HG03565 (cell line): ENCODE measurements around the gene BMP3.
"Not testable (repeated sequence)": the region's sequence is repeated elsewhere in the genome, so short reads cannot be mapped to it uniquely, and the experiment has no call there.

Experiments used
- ATAC-seq: cut with Tn5 transposase; IDR thresholded peaks from one replicate; pipeline ENCODE4 v1.9.1; 2021; ENCODE audit warnings: mild to moderate bottlenecking, moderate library complexity; ENCODE audit not compliant: unreplicated experiment

Gene BMP3, protein sequence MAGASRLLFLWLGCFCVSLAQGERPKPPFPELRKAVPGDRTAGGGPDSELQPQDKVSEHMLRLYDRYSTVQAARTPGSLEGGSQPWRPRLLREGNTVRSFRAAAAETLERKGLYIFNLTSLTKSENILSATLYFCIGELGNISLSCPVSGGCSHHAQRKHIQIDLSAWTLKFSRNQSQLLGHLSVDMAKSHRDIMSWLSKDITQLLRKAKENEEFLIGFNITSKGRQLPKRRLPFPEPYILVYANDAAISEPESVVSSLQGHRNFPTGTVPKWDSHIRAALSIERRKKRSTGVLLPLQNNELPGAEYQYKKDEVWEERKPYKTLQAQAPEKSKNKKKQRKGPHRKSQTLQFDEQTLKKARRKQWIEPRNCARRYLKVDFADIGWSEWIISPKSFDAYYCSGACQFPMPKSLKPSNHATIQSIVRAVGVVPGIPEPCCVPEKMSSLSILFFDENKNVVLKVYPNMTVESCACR

DNA sequence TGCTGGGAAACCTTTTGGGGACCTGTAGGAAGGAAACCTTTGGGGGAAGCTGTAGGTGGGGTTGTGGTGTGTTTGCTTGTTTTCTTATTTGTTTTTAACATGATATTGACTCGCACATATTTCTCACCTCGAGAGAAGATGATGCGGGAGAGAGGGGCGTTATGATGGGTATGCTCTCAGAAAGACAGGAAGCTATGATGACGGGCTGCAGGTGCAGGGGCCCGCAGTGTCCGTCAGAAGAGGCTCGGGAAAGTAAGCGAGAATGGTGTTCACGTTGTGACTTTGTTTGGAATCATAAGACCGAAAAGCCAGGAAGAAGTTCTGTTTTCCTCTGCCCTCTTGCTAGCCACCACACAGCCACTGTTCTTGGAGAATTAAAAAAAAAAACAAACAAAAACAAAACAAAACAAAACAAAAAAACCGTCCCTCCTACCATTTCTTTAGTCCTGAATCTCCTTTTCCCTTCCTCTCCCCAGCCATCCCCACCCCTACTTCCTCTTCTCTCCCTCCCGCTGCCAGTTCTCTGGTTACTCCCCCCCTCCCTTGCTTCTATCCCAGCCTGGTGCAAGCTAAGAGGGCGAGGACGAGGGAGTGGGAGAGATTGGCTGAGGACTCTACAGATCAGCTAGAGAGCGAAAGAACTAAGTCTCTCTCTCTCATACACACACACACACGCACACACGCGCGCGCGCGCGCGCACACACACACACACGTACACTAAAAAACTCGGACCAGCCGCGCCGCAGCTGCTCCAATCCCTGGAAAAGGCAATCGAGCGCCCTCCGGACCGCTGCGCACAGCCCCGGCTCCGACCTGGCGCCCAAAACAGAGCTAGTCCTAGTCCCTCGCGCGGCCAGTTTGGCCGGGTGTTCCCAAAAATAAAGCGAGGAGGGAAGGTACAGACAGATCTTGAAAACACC is at the start of gene BMP3:
TSS of gene BMP3 (plus strand) at position 648 of the 920 bp plus-strand sequence. CDS start 577 bp downstream, outside the sequence.
- ATAC-seq, result no peak

DNA sequence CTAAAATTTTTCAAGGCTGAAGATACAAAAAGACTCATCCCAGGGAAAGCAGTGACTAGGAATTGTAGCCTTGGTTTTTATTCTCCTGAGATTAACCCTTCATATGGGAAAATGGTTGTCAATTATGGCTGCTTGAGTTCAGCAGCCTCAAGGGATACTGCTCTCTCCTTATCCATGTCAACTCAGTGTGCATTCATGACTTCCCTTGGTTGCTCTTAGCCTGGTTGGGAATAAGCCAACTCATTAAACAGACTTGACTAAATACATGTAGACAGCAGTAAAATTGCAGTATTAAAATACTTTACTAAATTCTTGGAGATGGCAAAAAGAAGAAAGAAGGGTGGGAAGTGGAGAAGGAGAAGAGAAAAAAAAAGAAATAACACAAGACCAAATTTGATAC is 44.5 kb upstream of the BMP3 start:
- ATAC-seq, result no peak

DNA sequence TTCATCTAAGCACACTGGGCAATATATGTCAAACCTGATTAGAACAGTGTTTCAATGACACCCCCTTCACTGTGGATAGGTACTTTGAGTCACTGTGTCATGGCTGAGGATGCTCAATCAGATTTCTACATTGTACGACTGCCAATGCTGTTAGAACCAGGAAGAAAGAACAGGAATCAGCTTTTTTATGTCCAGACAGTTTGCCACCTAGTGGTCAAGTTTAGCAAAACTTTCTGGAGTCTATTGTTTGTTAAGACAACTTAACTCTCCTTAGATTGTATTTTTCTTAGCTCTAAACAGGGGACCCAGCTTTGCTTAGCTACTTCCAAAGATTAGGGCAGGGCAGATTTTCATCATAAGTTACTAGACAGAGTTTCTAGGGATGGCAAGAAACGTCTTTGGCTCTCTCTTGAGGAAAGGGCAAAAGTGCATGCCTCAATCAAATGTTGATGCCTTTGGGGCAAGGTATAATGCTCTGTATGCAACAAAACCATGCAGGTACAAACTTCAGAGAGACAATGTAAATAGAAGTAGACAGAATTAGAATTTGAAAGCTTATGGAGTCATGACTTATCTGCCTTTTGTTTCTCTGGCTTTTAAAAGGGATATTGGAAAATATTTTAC is 40.5 kb upstream of the BMP3 start:
- ATAC-seq, result peak; percentile 69

DNA sequence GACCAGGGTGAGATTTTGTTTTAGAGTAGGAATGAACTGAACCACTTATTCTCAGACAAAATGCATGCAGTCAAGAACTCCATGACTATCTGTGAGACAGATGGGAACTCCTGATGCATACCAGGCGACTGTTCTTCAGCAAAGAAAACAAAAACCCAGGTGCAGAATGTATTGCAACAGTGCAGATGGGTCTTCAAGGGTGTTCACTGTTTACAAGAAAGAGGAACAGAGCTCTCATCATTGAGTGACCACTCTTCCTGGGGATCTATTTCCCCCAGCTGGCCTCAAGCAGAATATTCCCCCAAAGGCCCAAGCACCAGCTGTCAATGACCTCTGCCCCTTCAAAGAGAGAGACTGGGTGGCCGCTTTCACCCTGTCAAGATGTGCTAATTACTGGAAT is 39.7 kb upstream of the BMP3 start:
- ATAC-seq, result no peak

DNA sequence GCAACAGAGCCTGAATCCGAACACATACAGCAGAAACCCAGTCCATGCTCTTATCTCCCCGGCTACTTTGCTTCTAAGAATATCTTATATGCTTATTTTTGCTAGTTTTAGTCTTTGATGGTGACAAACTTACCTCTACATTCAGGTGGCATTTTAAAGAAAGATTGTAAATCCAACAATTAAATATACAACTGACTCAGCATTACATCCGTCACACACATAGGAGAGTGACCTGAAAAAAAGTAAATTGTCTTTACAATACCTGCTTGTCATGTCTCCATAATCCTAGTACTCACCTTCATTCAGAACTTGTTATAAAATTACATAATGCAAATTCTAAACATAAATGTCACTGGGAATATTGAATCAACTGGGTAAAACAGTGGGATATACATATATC is 30.6 kb upstream of the BMP3 start:
- ATAC-seq, result no peak

DNA sequence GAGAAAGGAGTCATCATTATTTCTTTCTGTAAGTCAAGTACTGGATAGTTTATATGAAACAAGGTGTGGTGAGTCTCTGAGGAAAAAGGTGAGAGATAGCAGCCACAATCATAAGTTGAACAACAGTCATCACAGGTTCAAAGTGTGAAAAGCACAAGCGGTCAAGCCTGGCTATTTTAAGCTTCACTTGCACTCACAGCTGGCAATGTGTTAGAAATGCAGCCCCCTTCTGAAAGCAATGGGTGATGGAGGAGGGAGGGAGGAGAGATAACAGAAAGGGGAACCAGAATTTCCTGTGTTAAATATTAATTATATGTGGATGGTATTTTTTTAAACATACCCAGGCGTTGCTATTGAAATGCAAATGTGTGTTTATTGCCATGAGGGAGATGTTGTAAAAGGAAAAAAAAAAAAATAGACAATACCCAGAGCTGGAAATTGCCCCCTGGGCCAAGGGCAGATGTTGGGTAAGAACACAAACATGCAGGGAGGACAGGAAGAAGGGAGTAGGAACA is 26.9 kb upstream of the BMP3 start:
- peak; percentile 94 for ATAC-seq

DNA sequence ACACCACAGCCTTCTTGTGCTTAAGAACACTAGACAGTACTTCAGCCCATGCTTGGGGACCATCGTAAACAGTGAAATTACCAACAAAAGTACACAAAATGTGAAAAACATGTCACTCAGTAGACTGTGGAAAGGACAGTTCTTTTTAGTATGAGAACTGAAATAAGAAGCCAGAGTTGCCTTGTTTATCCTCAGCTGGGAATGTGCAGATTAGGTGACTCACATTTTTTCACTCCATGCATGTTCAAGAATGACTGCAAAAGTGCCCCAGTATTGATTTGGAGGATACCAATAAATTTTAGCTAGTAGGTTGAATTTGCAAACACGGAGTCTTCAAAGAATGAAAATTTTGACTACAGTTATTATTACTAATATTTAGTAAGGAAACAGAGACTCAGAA is 23.1 kb upstream of the BMP3 start:
- no peak for ATAC-seq

DNA sequence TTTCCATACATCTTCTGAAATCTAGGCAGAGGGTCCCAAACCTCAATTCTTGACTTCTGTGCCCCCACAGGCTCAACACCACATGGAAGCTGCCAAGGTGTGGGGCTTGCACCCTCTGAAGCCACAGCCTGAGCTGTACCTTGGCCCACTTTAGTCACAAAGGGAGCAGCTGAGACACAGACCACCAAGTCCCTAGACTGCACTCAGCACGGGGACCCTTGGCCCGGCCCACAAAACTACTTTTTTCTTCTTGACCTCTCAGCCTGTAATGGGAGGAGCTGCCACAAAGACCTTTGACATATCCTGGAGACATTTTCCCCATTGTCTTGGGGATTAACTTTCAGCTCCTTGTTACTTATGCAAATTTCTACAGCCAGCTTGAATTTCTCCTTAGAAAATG is 13.9 kb upstream of the BMP3 start:
- not testable (repeated sequence) for ATAC-seq

DNA sequence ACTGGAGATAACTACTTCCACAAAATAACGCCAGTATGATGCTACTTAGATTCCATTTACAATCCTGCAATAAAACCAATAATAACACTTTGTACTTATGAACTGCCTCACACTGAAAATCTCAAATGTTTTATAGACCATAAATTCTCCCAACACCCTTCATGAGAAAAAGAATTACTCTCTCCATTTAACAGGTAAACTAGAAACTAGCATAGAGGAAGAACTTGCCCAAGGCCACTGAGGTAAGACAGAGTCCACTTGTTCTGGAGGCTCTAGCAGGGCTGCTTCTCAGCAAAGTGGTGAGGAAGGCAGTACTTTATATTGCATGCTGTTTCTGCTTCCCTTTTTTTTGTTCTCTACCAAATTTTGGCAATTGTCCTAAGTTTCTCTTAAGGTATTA is 11.5 kb upstream of the BMP3 start:
- ATAC-seq, result no peak

DNA sequence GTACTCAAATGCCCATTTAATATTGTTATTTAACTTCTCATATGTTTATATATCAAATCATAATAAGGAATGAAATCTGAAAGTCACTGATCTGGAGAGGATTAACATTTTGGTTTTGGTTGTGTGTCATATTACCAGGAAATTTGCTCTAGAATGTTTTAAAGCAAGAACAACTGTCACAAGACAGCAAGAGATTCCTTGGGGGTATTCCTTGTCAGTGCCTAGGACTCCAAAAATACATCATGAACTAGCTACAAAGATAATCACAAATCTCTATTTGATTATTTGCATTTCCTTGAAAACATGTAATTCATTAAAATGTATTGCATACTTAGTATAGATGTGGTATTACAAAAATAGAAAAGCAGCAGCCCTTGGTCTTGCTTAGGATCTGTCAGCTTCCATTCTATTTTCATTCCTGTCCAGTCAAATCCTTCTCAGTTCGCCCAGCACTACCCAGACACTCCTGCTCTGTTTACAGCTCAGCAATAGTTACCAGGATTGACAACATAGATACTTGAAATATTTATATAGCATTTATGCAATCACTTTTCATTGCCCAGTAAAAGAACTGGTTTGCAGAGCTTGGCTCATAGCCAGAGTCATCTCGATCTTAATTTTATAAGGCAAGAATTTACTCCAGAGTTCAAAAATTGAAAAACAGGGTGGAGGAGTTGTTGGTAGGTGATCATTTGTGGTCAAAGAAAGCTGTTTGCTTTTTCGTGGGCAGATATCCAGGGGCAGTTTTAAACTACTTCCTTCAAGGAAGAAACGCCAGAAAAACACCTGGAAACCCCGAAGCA is 9.2 kb upstream of the BMP3 start:
- no peak for ATAC-seq

DNA sequence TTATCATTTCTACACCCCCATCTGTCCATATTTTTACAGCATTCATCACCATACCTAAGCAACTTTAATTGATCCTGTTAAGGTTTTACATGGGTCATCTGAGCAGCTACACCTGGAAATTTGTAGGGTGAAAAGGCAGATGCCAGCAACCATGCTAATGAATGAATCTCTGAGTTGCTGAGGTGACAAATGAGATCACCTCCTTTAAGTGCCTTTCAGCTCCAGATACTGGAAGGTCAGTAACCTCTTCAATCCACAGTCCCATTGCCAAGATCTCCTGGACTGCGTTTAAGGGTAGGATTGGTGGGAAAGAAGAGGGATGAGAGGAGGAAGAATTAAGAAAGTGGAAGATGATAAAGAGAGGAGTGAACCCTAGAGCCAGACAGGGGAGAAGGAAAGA is 8.5 kb upstream of the BMP3 start:
- ATAC-seq, result no peak

DNA sequence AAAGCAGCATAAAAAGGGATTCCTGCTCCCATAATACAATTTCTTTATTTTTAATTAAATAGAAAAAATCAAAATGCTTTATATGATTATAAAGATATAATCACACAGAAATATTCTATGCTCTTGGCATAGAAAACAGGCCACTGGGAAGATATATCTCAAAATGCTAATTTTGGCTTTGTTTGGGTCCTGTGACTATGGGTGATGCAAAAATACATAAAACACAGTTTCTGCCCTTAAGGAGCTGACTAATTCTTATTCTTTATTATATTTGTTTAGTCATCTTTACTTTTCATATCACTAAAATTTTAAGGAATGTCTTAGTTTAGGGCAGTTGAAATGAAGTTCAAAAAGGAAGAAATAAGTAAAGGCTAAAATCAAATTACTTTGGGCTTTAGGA is 7.0 kb upstream of the BMP3 start:
- ATAC-seq, result no peak

DNA sequence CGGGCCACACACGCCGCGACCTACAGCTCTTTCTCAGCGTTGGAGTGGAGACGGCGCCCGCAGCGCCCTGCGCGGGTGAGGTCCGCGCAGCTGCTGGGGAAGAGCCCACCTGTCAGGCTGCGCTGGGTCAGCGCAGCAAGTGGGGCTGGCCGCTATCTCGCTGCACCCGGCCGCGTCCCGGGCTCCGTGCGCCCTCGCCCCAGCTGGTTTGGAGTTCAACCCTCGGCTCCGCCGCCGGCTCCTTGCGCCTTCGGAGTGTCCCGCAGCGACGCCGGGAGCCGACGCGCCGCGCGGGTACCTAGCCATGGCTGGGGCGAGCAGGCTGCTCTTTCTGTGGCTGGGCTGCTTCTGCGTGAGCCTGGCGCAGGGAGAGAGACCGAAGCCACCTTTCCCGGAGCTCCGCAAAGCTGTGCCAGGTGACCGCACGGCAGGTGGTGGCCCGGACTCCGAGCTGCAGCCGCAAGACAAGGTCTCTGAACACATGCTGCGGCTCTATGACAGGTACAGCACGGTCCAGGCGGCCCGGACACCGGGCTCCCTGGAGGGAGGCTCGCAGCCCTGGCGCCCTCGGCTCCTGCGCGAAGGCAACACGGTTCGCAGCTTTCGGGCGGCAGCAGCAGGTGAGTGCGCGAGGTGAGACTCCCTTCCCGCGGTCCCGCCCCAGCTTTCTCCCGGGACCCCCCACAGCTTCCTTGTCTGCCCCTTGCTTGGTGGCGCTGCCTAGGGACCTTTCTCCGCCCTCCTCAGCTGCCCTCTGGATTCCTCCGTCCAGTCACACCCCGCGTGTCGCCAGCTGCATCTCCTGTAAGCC is 678 bp downstream of the BMP3 start:
- ATAC-seq, result no peak

DNA sequence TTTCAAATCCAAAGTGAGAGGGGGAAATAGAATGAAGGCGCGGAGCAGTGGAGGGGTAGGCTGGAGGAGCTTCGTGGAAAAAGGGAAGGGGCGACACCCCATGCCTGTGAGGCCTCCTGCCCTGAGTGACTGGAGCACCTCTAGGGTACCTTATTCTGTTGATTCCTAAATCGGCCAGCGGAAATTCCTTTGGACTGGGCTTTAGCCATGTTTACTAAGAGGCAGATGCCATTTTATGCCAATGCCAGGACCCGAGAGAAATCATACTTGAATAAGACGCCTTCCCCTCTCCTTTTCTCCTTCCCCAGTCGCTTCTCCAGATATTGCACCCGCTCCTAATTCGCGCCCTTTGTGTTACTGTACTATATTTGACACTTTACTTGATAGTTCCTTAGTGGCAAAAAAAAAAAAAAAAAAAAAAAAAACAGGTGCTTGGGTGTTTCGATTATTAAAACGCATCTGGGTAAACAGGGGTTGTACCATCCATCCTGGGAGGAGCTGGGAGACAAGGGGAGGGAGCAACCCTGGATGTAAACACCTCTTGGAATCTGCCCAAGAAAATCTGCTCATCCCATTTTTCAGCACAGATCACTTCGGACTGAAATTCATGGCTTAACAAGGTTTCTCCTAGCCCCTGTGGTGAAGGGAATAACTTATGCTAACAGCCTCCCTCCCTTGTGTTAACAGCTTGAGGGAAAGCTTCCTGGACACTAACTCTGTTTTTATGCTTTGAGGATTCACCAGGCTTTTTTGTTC is 1.5 kb downstream of the BMP3 start:
- no peak for ATAC-seq

DNA sequence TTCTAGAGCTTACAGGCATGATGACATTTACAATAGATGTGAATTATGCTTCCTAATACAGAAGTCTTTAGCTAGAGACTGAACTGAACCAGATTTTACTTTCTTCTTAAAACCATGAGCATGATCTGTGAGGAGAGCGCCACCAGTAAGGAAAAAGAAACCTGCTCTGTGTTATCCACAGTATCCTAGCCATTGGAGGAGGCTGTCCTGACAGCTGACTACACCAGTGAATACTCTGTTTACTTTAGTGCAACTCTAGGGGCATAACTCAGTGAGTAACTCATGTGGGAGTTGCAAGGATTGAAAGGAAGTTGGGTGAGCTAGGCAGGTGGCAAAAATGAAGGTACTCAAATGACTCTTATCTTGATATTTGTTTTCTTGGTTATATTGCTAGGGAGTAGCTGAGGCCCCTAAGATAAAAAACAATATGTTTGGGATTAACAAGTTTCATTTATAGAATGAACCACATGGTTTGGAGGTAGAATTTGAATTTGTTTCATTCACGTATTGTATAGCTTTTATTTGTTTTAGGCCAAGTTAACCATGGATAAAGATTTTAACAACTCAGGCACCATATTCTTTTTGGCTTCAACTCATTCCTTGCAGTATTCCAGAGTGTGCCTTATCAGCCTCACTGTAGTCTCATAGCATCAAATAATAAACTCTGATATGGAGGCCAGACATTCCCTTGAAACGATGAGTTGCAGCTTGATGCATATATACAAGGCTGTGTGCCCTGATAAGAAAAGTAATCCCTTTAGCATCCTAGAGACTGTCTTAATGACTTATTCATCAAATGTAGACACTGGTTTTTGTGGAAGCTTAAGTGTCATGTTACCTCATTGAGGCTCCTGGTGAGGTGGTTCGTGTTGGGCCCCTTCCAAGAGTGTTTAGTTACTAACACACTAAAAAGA is 2.5 kb downstream of the BMP3 start:
- no peak for ATAC-seq

DNA sequence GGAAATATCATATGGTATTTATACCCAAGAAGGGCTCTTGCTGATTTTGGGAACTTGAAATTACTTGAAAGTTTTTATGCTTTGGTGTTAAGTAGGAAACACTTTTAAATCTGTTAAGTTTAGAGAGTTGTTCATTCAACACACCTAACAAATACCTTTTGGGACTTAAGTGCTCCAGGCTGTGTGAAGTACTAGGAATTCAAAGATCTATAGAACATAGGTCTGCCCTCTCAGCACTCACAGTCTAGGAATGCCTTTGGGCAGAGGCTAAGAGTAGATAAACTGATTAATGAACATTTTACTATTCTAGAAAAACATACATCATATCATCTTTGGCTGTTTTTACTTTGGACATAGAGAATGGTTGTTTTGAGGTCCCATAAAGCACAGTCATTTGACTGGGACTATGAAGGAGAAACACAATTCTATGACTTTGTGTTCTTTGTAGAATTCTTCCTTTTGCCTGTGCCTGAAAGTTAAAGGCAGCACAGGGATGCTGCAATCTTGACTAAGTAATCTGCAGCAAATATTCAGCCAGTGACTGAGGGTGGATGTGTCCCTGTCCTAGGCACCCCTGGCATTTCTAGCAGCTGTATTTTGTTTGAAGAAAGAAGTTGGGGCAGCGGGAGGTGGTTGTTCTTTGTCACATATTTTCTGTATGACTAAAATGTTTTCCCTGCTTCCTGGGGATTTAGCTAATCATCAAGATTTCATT is 8.3 kb downstream of the BMP3 start:
- ATAC-seq, result no peak

DNA sequence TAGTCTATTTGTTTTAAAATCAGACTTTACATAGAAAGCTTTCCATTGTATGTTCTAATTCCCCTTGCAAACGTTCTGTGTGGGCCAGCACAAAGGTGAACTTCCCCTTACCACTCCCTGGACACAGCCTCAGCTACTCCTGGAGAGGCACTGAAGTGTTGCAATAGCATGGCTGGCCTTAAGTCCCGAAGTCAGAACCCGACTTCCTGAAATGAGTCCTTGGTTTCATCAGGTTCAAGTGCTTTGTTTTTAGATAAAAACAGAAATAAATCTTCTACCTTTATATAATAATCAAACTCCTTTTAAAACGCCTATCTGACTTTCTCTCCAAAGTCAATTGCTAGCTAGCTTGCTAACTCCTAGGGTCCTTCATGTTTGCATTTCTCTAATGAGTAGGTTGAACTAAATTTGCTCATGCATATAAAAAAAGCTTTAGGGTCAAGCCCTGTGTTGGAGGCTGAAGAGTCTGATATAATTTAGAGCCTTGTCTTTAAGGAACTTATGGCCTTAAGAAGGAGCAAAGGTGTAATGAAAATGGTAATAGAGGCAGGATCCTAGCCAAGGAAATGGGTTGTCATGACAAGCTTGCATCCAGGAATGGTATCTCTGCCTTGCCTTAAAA is 9.0 kb downstream of the BMP3 start:
- no peak for ATAC-seq
